NOMO-1 (cell line): ENCODE measurements around the gene GRIN2D.

Experiments
- DNase-seq, 2 experiments: peaks; one replicate each; lab custom pipeline; 2025; ENCODE audit not compliant: unreplicated experiment in 2 of 2; lab: John Stamatoyannopoulos, UW

Gene GRIN2D

GRCh38 chr19:48393559-48394330 lies at the start of gene GRIN2D:
Gene GRIN2D, plus strand, starts transcription at chr19:48393668. Its CDS starts 4,725 bp downstream, at chr19:48398393.
- DNase-seq: peak in 1 of 2 experiments; percentile 17

- DNase-seq: no peak
These were observed 48.6 kb upstream of the GRIN2D start for GRCh38 chr19:48344892-48345291.

GRCh38 chr19:48346191-48346590 lies 47.3 kb upstream of the GRIN2D start:
- DNase-seq: no peak

GRCh38 chr19:48348045-48348444 lies 45.4 kb upstream of the GRIN2D start:
- no peak for DNase-seq

- DNase-seq: no peak
These were observed 44.7 kb upstream of the GRIN2D start for GRCh38 chr19:48348737-48349136.

- DNase-seq: no peak
These were observed 42.6 kb upstream of the GRIN2D start for GRCh38 chr19:48350856-48351255.

- DNase-seq: peak; percentile 27 to 29
These were observed 42.1 kb upstream of the GRIN2D start for GRCh38 chr19:48351341-48351752.

GRCh38 chr19:48353677-48354076 lies 39.8 kb upstream of the GRIN2D start:
- no peak for DNase-seq

- DNase-seq: no peak
These were observed 39.0 kb upstream of the GRIN2D start for GRCh38 chr19:48354332-48354992.

- DNase-seq: no peak
These were observed 38.0 kb upstream of the GRIN2D start for GRCh38 chr19:48355365-48355954.

GRCh38 chr19:48359123-48359522 lies 34.3 kb upstream of the GRIN2D start:
- no peak for DNase-seq

- DNase-seq: no peak
These were observed 31.6 kb upstream of the GRIN2D start for GRCh38 chr19:48361912-48362311.

- DNase-seq: peak; percentile 87 to 91
These were observed 30.6 kb upstream of the GRIN2D start for GRCh38 chr19:48362716-48363499.

GRCh38 chr19:48363500-48363809 lies 30.0 kb upstream of the GRIN2D start:
- no peak for DNase-seq

GRCh38 chr19:48363810-48364597 lies 29.5 kb upstream of the GRIN2D start, which contains the start of the genes SYNGR4 and TMEM143:
Gene SYNGR4, plus strand, starts transcription at chr19:48364367. Its CDS starts 1,476 bp downstream, at chr19:48365843.
Gene TMEM143, minus strand, starts transcription at chr19:48363940. Its CDS starts 20 bp downstream, at chr19:48363920.
- peak; percentile 99 to 100 for DNase-seq

GRCh38 chr19:48364598-48365348 lies 28.7 kb upstream of the GRIN2D start:
- DNase-seq: no peak

GRCh38 chr19:48365602-48366001 lies 27.9 kb upstream of the GRIN2D start:
- no peak for DNase-seq

GRCh38 chr19:48367855-48368254 lies 25.6 kb upstream of the GRIN2D start:
- no peak for DNase-seq

GRCh38 chr19:48368936-48369335 lies 24.5 kb upstream of the GRIN2D start:
- no peak for DNase-seq
